Smooth muscle cell (in vitro differentiated cells): ENCODE data around the gene MOB1B. TPM values are rescaled to one million over a fixed set of nuclear protein-coding genes. Genes with fewer than 3 reads are reported as not detected.

ENCODE experiments used
- DNase-seq: peaks from one replicate; lab custom pipeline; 2025; ENCODE audit not compliant: unreplicated experiment; lab: John Stamatoyannopoulos, UW
- H2AFZ ChIP-seq: fragments of 200-600 bp; sonication (generic); 2 replicates; pipeline ENCODE4 v1.6.0; 2016; ENCODE audit warnings: antibody characterized with exemption, low read depth, mild to moderate bottlenecking
- H3F3A ChIP-seq: fragments of 200-600 bp; sonication (generic); 2 replicates; pipeline ENCODE4 v1.6.0; 2017; ENCODE audit warnings: antibody characterized with exemption, low read depth
- H3K27ac ChIP-seq: fragments of 200-600 bp; sonication (generic); 2 replicates; pipeline ENCODE4 v1.5.1; 2016; ENCODE audit warnings: low read depth, mild to moderate bottlenecking
- H3K27me3 ChIP-seq: fragments of 200-600 bp; sonication (generic); 2 replicates; pipeline ENCODE4 v1.6.1; 2016; ENCODE audit warnings: low read depth, mild to moderate bottlenecking
- H3K36me3 ChIP-seq: fragments of 200-600 bp; sonication (generic); 2 replicates; pipeline ENCODE4 v1.5.1; 2016; ENCODE audit warnings: low read depth
- H3K4me1 ChIP-seq: fragments of 200-600 bp; sonication (generic); 2 replicates; pipeline ENCODE4 v1.5.1; 2016; ENCODE audit warnings: low read depth
- H3K4me2 ChIP-seq: fragments of 200-600 bp; sonication (generic); 2 replicates; pipeline ENCODE4 v1.6.0; 2016; ENCODE audit warnings: mild to moderate bottlenecking
- H3K4me3 ChIP-seq: fragments of 200-600 bp; sonication (generic); 2 replicates; pipeline ENCODE4 v1.5.1; 2016; ENCODE audit warnings: mild to moderate bottlenecking
- H3K79me2 ChIP-seq: fragments of 200-600 bp; sonication (generic); 2 replicates; pipeline ENCODE4 v1.6.0; 2016; ENCODE audit warnings: low read depth, mild to moderate bottlenecking
- H3K9ac ChIP-seq: fragments of 200-600 bp; sonication (generic); 2 replicates; pipeline ENCODE4 v1.6.0; 2016; ENCODE audit warnings: low read depth
- H3K9me3 ChIP-seq: fragments of 200-600 bp; sonication (generic); replicated peaks from 2 replicates; pipeline ENCODE4 v1.5.1; 2016; ENCODE audit warnings: low read depth
- H4K20me1 ChIP-seq: fragments of 200-600 bp; sonication (generic); 2 replicates; pipeline ENCODE4 v1.6.0; 2016; ENCODE audit warnings: low read depth
- CTCF ChIP-seq: fragments of 200-600 bp; sonication (generic); IDR thresholded peaks from 2 replicates; pipeline ENCODE4 v1.5.1; 2017; ENCODE audit warnings: borderline replicate concordance, mild to moderate bottlenecking, antibody characterized with exemption; ENCODE audit not compliant: insufficient read depth, poor library complexity, severe bottlenecking
- WGBS: methylation state at CpG from one replicate; pipeline ENCODE4 v1.1.7; 2016; ENCODE audit warnings: low lambda C conversion rate; 5-methylcytosine and 5-hydroxymethylcytosine counted together
- polyA plus RNA-seq: library from polyadenylated mRNA; unstranded; fragments of >200 nt; fragmentation: Nextera tagmentation; extraction: Ambion mirVana; gene quantifications from 2 replicates; pipeline ENCODE4 v1.2.1, GENCODE V29; 2016
- total RNA-seq: library from RNA; depleted of rRNA; stranded (reverse); fragments of >200 nt; gene quantifications from 2 replicates; pipeline ENCODE4 v1.2.3, GENCODE V29; 2014

MOB1B gene
- total and polyA plus RNA-seq, 2 experiments from 2014 or later = 3.4 to 18.3 TPM

DNA sequence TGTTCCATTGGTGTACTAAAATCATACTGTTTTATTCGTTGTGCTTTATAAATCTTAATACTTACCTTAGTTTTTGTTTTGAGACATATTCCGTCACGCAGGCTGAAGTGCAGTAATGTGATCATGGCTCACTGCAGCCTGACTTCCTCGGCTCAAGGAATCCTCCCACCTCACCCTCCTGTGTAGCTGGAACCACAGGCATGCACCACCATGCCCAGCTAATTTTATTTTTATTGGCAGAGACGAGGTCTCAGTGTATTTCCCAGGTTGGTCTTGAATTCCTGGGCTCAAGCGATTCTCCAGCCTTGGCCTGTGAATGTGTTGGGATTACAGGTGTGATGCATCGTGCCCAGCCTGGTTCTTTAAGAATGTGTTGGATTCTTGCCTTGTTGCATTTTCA lies 66.9 kb downstream of the MOB1B start:
- 79% methylated on average over 7 of the region's 7 CpGs for WGBS
- Histone ChIP-seq H4K20me1 (no peaks in the 10 kb centered on the region), H3F3A (no peaks in the 10 kb centered on the region), H3K4me3 (no peak overlapping the region), H3K36me3 (peaks cover 2% of the 10 kb centered on the region), H3K9ac (no peak overlapping the region), H3K27ac (no peak overlapping the region), H3K4me2 (no peak overlapping the region), H3K79me2 (peaks cover 6% of the 10 kb centered on the region), H3K9me3 (no peaks in the 10 kb centered on the region), H3K4me1 (no peaks in the 10 kb centered on the region), H2AFZ (no peak overlapping the region), H3K27me3 (no peaks in the 10 kb centered on the region)
- no peak for DNase-seq
- no peak for TF ChIP-seq CTCF

DNA sequence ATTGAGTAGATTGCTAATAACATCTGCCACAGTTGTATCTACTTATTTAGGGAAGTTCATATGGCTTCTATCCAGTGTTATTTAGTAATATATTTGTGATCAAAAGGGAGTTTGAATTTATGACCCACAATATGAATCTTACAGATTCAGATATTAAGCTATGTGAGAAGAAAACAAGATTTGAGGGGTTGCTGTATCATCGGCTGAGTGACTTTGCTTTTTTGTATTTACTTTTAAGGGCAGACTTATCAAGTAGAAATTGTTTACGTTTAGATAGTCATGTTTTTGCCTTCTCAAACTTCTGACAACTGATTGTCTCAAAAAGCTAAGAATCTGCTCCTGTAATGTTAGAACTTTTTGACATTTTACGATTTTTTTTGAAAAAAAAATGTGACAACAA lies 74.1 kb downstream of the MOB1B start:
- Histone ChIP-seq H3K9ac (no peak overlapping the region), H2AFZ (no peak overlapping the region), H3K27ac (no peak overlapping the region), H3K27me3 (no peaks in the 10 kb centered on the region), H3K4me1 (no peaks in the 10 kb centered on the region), H3K4me3 (no peak overlapping the region), H3K79me2 (no peaks in the 10 kb centered on the region), H3K9me3 (no peaks in the 10 kb centered on the region), H4K20me1 (no peaks in the 10 kb centered on the region), H3K36me3 (peaks cover 6% of the 10 kb centered on the region), H3K4me2 (no peak overlapping the region), H3F3A (no peaks in the 10 kb centered on the region)
- 86% methylated on average over 3 of the region's 3 CpGs for WGBS
- DNase-seq = no peak
- no peak for TF ChIP-seq CTCF

- no peak overlapping the region for H3K27ac ChIP-seq
- DNase-seq = no peak
Observed at GRCh38 chr4:70979445-70980008, 77.4 kb downstream of the MOB1B start.

More at GRCh38 chr4:70979445-70980008, 77.4 kb downstream of the MOB1B start:
- H2AFZ ChIP-seq = no peak overlapping the region
- no peak overlapping the region for H3K4me3 ChIP-seq
- no peak overlapping the region for H3K4me2 ChIP-seq
- H3K36me3 ChIP-seq = peaks cover 6% of the 10 kb centered on the region
- H3K9ac ChIP-seq = no peak overlapping the region
- H3F3A ChIP-seq = no peaks in the 10 kb centered on the region
- H3K9me3 ChIP-seq = no peaks in the 10 kb centered on the region
- TF ChIP-seq CTCF = no peak
- no peaks in the 10 kb centered on the region for H4K20me1 ChIP-seq
- H3K79me2 ChIP-seq = no peaks in the 10 kb centered on the region
- WGBS = 88% methylated on average over 1 of the region's 1 CpG
- H3K4me1 ChIP-seq = no peaks in the 10 kb centered on the region
- H3K27me3 ChIP-seq = no peaks in the 10 kb centered on the region
